ENCODE results near the gene ZSWIM6.

DNA sequence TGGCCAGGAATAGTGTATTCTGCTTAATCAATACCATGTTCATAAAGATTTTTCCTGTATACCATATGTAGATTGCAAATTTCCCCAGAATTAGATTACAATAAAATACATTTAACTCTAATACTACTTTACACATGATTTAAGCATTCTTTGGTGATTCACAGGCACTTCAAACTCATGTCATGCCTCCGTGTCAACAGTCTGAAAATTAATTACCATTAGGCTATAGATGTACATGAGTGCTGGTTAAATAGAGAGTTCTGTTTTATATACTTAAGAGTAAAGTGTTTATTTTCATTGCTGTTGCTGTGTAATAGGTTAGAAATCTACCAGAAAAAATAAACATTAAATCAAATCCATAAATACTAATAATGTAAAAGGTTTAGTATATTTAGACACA is 159.8 kb downstream of the ZSWIM6 start:
- TF ChIP-seq, protein P1, sequence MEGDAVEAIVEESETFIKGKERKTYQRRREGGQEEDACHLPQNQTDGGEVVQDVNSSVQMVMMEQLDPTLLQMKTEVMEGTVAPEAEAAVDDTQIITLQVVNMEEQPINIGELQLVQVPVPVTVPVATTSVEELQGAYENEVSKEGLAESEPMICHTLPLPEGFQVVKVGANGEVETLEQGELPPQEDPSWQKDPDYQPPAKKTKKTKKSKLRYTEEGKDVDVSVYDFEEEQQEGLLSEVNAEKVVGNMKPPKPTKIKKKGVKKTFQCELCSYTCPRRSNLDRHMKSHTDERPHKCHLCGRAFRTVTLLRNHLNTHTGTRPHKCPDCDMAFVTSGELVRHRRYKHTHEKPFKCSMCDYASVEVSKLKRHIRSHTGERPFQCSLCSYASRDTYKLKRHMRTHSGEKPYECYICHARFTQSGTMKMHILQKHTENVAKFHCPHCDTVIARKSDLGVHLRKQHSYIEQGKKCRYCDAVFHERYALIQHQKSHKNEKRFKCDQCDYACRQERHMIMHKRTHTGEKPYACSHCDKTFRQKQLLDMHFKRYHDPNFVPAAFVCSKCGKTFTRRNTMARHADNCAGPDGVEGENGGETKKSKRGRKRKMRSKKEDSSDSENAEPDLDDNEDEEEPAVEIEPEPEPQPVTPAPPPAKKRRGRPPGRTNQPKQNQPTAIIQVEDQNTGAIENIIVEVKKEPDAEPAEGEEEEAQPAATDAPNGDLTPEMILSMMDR (IDR thresholded peaks at IDR 0.05) = no peak
- no peak for TF ChIP-seq POLR2AphosphoS5 (IDR thresholded peaks at IDR 0.05)
- no peak for TF ChIP-seq POLR2A (IDR thresholded peaks at IDR 0.05)

Measured in stomach (tissue), 4 donors.